Smooth muscle cell (in vitro differentiated cells): ENCODE measurements around the gene TBC1D24. TPM values are rescaled to one million over a fixed set of nuclear protein-coding genes. Genes with fewer than 3 reads are reported as not detected.

Experiments used
- DNase-seq: peaks from one replicate; lab custom pipeline; 2025; ENCODE audit not compliant: unreplicated experiment; lab: John Stamatoyannopoulos, UW
- H2AFZ ChIP-seq: fragments of 200-600 bp; sonication (generic); 2 replicates; pipeline ENCODE4 v1.6.0; 2016; ENCODE audit warnings: antibody characterized with exemption, low read depth, mild to moderate bottlenecking
- H3F3A ChIP-seq: fragments of 200-600 bp; sonication (generic); 2 replicates; pipeline ENCODE4 v1.6.0; 2017; ENCODE audit warnings: antibody characterized with exemption, low read depth
- H3K27ac ChIP-seq: fragments of 200-600 bp; sonication (generic); 2 replicates; pipeline ENCODE4 v1.5.1; 2016; ENCODE audit warnings: low read depth, mild to moderate bottlenecking
- H3K27me3 ChIP-seq: fragments of 200-600 bp; sonication (generic); 2 replicates; pipeline ENCODE4 v1.6.1; 2016; ENCODE audit warnings: low read depth, mild to moderate bottlenecking
- H3K36me3 ChIP-seq: fragments of 200-600 bp; sonication (generic); 2 replicates; pipeline ENCODE4 v1.5.1; 2016; ENCODE audit warnings: low read depth
- H3K4me1 ChIP-seq: fragments of 200-600 bp; sonication (generic); 2 replicates; pipeline ENCODE4 v1.5.1; 2016; ENCODE audit warnings: low read depth
- H3K4me2 ChIP-seq: fragments of 200-600 bp; sonication (generic); 2 replicates; pipeline ENCODE4 v1.6.0; 2016; ENCODE audit warnings: mild to moderate bottlenecking
- H3K4me3 ChIP-seq: fragments of 200-600 bp; sonication (generic); 2 replicates; pipeline ENCODE4 v1.5.1; 2016; ENCODE audit warnings: mild to moderate bottlenecking
- H3K79me2 ChIP-seq: fragments of 200-600 bp; sonication (generic); 2 replicates; pipeline ENCODE4 v1.6.0; 2016; ENCODE audit warnings: low read depth, mild to moderate bottlenecking
- H3K9ac ChIP-seq: fragments of 200-600 bp; sonication (generic); 2 replicates; pipeline ENCODE4 v1.6.0; 2016; ENCODE audit warnings: low read depth
- H3K9me3 ChIP-seq: fragments of 200-600 bp; sonication (generic); replicated peaks from 2 replicates; pipeline ENCODE4 v1.5.1; 2016; ENCODE audit warnings: low read depth
- H4K20me1 ChIP-seq: fragments of 200-600 bp; sonication (generic); 2 replicates; pipeline ENCODE4 v1.6.0; 2016; ENCODE audit warnings: low read depth
- WGBS: methylation state at CpG from one replicate; pipeline ENCODE4 v1.1.7; 2016; ENCODE audit warnings: low lambda C conversion rate; 5-methylcytosine and 5-hydroxymethylcytosine counted together
- polyA plus RNA-seq: library from polyadenylated mRNA; unstranded; fragments of >200 nt; fragmentation: Nextera tagmentation; extraction: Ambion mirVana; gene quantifications from 2 replicates; pipeline ENCODE4 v1.2.1, GENCODE V29; 2016
- total RNA-seq: library from RNA; depleted of rRNA; stranded (reverse); fragments of >200 nt; gene quantifications from 2 replicates; pipeline ENCODE4 v1.2.3, GENCODE V29; 2014
- TF ChIP-seq, protein P1 (sequence below): fragments of 200-600 bp; sonication (generic); IDR thresholded peaks from 2 replicates; pipeline ENCODE4 v1.5.1; 2017; ENCODE audit warnings: borderline replicate concordance, mild to moderate bottlenecking, antibody characterized with exemption; ENCODE audit not compliant: insufficient read depth, poor library complexity, severe bottlenecking

TBC1D24 gene
- total and polyA plus RNA-seq, 2 experiments from 2014 or later = 5.5 to 9.2 TPM

DNA sequence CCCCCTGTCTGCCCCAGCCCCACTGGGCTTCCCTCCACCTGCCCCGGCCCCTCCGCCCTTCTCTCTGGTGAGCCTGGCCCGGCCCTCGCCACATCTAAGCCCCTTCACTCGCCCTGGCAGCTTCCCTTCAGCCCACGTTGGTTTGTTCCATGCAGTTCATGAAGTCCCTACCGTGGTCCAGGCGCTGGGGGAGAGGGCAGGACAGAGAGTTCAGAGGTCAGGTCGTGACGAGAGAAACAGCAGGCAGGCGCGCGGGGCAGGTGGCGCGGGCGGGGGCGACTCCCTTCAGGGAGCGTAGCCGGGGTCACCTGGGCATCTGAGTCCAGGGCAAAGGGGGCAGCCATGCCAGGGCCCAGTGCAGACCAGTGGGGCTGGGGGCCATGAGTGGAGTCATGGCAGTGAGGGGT lies 23.9 kb upstream of the TBC1D24 start:
- Histone ChIP-seq H3K9ac (no peak overlapping the region), H3K36me3 (no peaks in the 10 kb centered on the region), H3K4me3 (no peak overlapping the region), H3K4me1 (no peaks in the 10 kb centered on the region), H3K27me3 (no peaks in the 10 kb centered on the region), H2AFZ (no peak overlapping the region), H3K79me2 (no peaks in the 10 kb centered on the region), H3K27ac (no peak overlapping the region), H3K4me2 (no peak overlapping the region), H3F3A (no peaks in the 10 kb centered on the region), H4K20me1 (no peaks in the 10 kb centered on the region), H3K9me3 (no peaks in the 10 kb centered on the region)
- no peak for DNase-seq
- TF ChIP-seq, protein P1, sequence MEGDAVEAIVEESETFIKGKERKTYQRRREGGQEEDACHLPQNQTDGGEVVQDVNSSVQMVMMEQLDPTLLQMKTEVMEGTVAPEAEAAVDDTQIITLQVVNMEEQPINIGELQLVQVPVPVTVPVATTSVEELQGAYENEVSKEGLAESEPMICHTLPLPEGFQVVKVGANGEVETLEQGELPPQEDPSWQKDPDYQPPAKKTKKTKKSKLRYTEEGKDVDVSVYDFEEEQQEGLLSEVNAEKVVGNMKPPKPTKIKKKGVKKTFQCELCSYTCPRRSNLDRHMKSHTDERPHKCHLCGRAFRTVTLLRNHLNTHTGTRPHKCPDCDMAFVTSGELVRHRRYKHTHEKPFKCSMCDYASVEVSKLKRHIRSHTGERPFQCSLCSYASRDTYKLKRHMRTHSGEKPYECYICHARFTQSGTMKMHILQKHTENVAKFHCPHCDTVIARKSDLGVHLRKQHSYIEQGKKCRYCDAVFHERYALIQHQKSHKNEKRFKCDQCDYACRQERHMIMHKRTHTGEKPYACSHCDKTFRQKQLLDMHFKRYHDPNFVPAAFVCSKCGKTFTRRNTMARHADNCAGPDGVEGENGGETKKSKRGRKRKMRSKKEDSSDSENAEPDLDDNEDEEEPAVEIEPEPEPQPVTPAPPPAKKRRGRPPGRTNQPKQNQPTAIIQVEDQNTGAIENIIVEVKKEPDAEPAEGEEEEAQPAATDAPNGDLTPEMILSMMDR = no peak
- WGBS = 97% methylated on average over 19 of the region's 19 CpGs

DNA sequence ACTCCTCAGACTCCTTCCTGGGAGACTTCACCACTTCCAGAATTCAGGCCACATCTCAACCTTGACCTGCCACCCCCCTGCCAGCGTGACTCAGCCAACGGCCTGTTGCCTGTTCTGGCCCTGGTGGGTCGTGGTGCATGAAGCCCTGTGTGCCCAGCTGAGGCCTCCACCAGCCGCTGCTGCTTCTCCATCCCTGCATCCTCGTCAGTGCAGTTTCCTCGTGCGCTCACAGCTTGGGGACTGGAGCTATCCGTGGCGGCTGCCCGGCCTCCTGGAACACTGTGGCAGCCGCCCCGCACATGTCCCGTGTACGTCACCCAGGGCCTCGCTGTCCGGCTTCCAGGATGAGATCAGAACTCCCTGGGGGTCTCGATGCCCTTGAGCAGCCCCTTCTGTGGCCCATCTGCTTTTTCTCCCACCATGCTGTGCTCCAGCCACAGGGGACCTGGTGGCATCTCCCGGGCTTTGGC lies 23.0 kb upstream of the TBC1D24 start:
- Histone ChIP-seq H3K27me3 (no peaks in the 10 kb centered on the region), H3K27ac (no peak overlapping the region), H3K36me3 (no peaks in the 10 kb centered on the region), H2AFZ (no peak overlapping the region), H4K20me1 (no peaks in the 10 kb centered on the region), H3K79me2 (no peaks in the 10 kb centered on the region), H3K4me2 (no peak overlapping the region), H3K4me1 (no peaks in the 10 kb centered on the region), H3K9me3 (no peaks in the 10 kb centered on the region), H3F3A (no peaks in the 10 kb centered on the region), H3K4me3 (no peak overlapping the region), H3K9ac (no peak overlapping the region)
- 98% methylated on average over 18 of the region's 18 CpGs for WGBS
- TF ChIP-seq, protein P1 = no peak
- no peak for DNase-seq

GRCh38 chr16:2452650-2453049 lies 22.3 kb upstream of the TBC1D24 start:
- 96% methylated on average over 8 of the region's 8 CpGs for WGBS
- Histone ChIP-seq H4K20me1 (no peaks in the 10 kb centered on the region), H3K9me3 (no peaks in the 10 kb centered on the region), H3K4me3 (no peak overlapping the region), H3K27me3 (no peaks in the 10 kb centered on the region), H3K36me3 (no peaks in the 10 kb centered on the region), H2AFZ (no peak overlapping the region), H3K4me1 (no peaks in the 10 kb centered on the region), H3K27ac (no peak overlapping the region), H3K4me2 (no peak overlapping the region), H3K79me2 (no peaks in the 10 kb centered on the region), H3F3A (no peaks in the 10 kb centered on the region), H3K9ac (no peak overlapping the region)
- no peak for DNase-seq
- TF ChIP-seq, protein P1 = no peak

- no peak overlapping the region for H3K4me3 ChIP-seq
- TF ChIP-seq, protein P1 = no peak
- DNase-seq = no peak
- H3K36me3 ChIP-seq = no peaks in the 10 kb centered on the region
- H3K79me2 ChIP-seq = no peaks in the 10 kb centered on the region
- no peaks in the 10 kb centered on the region for H3F3A ChIP-seq
- no peak overlapping the region for H3K27ac ChIP-seq
- H4K20me1 ChIP-seq = no peaks in the 10 kb centered on the region
- WGBS = 98% methylated on average over 28 of the region's 28 CpGs
- no peak overlapping the region for H3K9ac ChIP-seq
- H3K4me1 ChIP-seq = peaks cover under 1% of the 10 kb centered on the region
- H3K27me3 ChIP-seq = no peaks in the 10 kb centered on the region
- no peak overlapping the region for H3K4me2 ChIP-seq
- H3K9me3 ChIP-seq = no peaks in the 10 kb centered on the region
- H2AFZ ChIP-seq = no peak overlapping the region
Observed at GRCh38 chr16:2455081-2455845, 19.7 kb upstream of the TBC1D24 start.
